Calu3 (cell line): ENCODE data around the gene CFAP299. TPM values are rescaled to one million over a fixed set of nuclear protein-coding genes. Genes with fewer than 3 reads are reported as not detected.

ENCODE experiments used
- BruUV-seq: library from RNA; stranded (reverse); fragments of 400-500 nt; replicated peaks from 2 replicates; lab custom pipeline; 2021; lab: Mats Ljungman, UMichigan
- CTCF ChIA-PET: fragments of 300-600 bp; sonication (Branson Sonifier 250); formaldehyde crosslinking; loops from one replicate; lab custom pipeline; 2022; ENCODE audit warnings: antibody characterized with exemption; lab: Charles Lee
- DNase-seq: peaks from one replicate; pipeline ENCODE4 v3.0.0; 2022
- H3K27ac Mint-ChIP-seq: one replicate; pipeline ENCODE4 v1.8.0; 2022; ENCODE audit warnings: mixed read lengths; ENCODE audit not compliant: unreplicated experiment
- H3K27me3 Mint-ChIP-seq: one replicate; pipeline ENCODE4 v1.8.0; 2022; ENCODE audit warnings: mixed read lengths; ENCODE audit not compliant: unreplicated experiment
- H3K36me3 Mint-ChIP-seq: one replicate; pipeline ENCODE4 v1.8.0; 2022; ENCODE audit warnings: mild to moderate bottlenecking, moderate library complexity, mixed read lengths; ENCODE audit not compliant: insufficient read depth, unreplicated experiment
- H3K4me1 Mint-ChIP-seq: one replicate; pipeline ENCODE4 v1.8.0; 2022; ENCODE audit warnings: mild to moderate bottlenecking, low read depth, mixed read lengths; ENCODE audit not compliant: unreplicated experiment
- H3K4me3 Mint-ChIP-seq: one replicate; pipeline ENCODE4 v1.8.0; 2022; ENCODE audit warnings: mild to moderate bottlenecking, low read depth, moderate library complexity, mixed read lengths; ENCODE audit not compliant: unreplicated experiment
- H3K9me3 Mint-ChIP-seq: one replicate; pipeline ENCODE4 v1.8.0; 2022; ENCODE audit warnings: low read depth, mixed read lengths; ENCODE audit not compliant: unreplicated experiment
- CTCF ChIP-seq: fragments of 200-600 bp; IDR thresholded peaks from one replicate; pipeline ENCODE4 v1.8.0; 2022; ENCODE audit warnings: antibody characterized with exemption; ENCODE audit not compliant: unreplicated experiment
- intact Hi-C: fragments of 100-400 bp; cut with micrococcal nuclease; formaldehyde crosslinking; loops from one replicate; pipeline ENCODE4 v1.10.0; 2022; ENCODE audit not compliant: unreplicated experiment
- total RNA-seq: library from RNA; stranded (reverse); gene quantifications from 2 replicates; pipeline ENCODE4 v1.2.3, GENCODE V29; 2022

The CFAP299 gene
- total RNA-seq, 1 experiment from 2014 or later, result not detected

- no peak overlapping the region for H3K4me3 Mint-ChIP-seq
- intact Hi-C loops, result no loop called here
- no peak overlapping the region for H3K27ac Mint-ChIP-seq
- CTCF ChIA-PET, result no interaction called here
- DNase-seq, result no peak
- TF ChIP-seq CTCF, result no peak
- H3K36me3 Mint-ChIP-seq, result no peaks in the 10 kb centered on the region
- no peaks in the 10 kb centered on the region for H3K27me3 Mint-ChIP-seq
- no peaks in the 10 kb centered on the region for H3K4me1 Mint-ChIP-seq
- peaks cover 2% of the 10 kb centered on the region for H3K9me3 Mint-ChIP-seq
- no TSS peak for BruUV-seq
These were observed 510.7 kb downstream of the CFAP299 start for GRCh38 chr4:80846210-80846609.

- no peak overlapping the region for H3K4me3 Mint-ChIP-seq
- intact Hi-C loops, result no loop called here
- BruUV-seq, result no TSS peak
- H3K27me3 Mint-ChIP-seq, result no peaks in the 10 kb centered on the region
- CTCF ChIA-PET, result no interaction called here
- no peak for DNase-seq
- no peaks in the 10 kb centered on the region for H3K9me3 Mint-ChIP-seq
- H3K36me3 Mint-ChIP-seq, result no peaks in the 10 kb centered on the region
- TF ChIP-seq CTCF, result no peak
- H3K27ac Mint-ChIP-seq, result no peak overlapping the region
- H3K4me1 Mint-ChIP-seq, result no peaks in the 10 kb centered on the region
These were observed 516.5 kb downstream of the CFAP299 start for GRCh38 chr4:80852061-80852460.

- Mint-ChIP-seq H3K36me3 (no peaks in the 10 kb centered on the region), H3K9me3 (no peaks in the 10 kb centered on the region), H3K27me3 (no peaks in the 10 kb centered on the region), H3K27ac (no peak overlapping the region), H3K4me3 (no peak overlapping the region), H3K4me1 (no peaks in the 10 kb centered on the region)
- CTCF ChIA-PET, result no interaction called here
- no peak for TF ChIP-seq CTCF
- no peak for DNase-seq
- no TSS peak for BruUV-seq
- intact Hi-C loops, result no loop called here
These were observed 538.0 kb downstream of the CFAP299 start for GRCh38 chr4:80873571-80873970.

- H3K27me3 Mint-ChIP-seq, result no peaks in the 10 kb centered on the region
- intact Hi-C loops, result no loop called here
- H3K9me3 Mint-ChIP-seq, result no peaks in the 10 kb centered on the region
- no peak for TF ChIP-seq CTCF
- H3K4me3 Mint-ChIP-seq, result no peak overlapping the region
- CTCF ChIA-PET, result no interaction called here
- H3K36me3 Mint-ChIP-seq, result no peaks in the 10 kb centered on the region
- no peak overlapping the region for H3K27ac Mint-ChIP-seq
- no TSS peak for BruUV-seq
- DNase-seq, result no peak
- no peaks in the 10 kb centered on the region for H3K4me1 Mint-ChIP-seq
These were observed 539.4 kb downstream of the CFAP299 start for GRCh38 chr4:80874979-80875378.
